ENCODE results near the gene PPFIA2. TPM values are rescaled to one million over a fixed set of nuclear protein-coding genes. Genes with fewer than 3 reads are reported as not detected.
A peak's percentile ranks its signal among the peaks of the same experiment; 100 is the strongest.

The PPFIA2 gene
- total RNA-seq, 4 donors from 2014 or later = 0.37 to 8.9 (median 0.55) TPM; not detected in 1

DNA sequence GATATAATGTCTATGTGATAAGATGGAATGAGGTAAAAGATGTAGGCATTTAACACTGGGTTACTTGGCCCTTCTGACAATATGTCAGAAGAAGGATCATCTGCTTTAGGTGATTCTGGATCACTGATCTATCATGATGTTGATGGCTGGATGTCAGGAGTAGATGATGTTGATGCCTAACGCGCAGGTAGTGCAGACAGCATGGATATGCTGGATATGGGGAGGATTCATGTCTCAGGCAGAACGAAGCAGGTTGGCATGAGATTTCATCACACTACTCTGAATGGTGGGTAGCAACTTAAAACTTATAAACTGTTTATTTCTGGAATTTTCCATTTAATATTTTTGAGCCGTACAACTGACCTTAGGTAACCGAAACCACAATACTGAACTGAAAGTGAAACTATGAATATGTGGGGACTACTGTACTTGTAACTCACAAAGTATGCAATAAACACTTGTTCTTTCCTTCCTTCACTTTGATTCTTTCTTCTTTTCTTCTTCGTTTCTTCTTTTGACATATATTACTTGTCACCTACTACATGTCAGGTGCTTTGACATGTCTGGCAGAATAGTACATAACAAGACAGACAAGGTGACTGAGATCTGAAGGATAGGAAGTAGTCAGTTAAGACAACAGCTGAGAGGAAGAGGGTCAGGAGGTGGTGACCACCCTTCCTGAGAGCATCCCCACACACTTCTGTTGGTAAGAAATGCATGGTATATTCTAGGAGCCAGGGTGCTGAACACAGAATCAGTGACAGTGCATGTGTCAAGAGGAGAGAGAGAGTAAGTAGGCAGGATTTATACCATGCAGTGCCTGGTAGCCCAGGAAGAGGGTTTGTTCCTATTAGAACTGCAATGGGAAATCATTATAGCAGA, 238.8 kb downstream of the PPFIA2 start:
- H3K9me3 ChIP-seq = no peaks in the 10 kb centered on the region
- TF ChIP-seq, protein P1, sequence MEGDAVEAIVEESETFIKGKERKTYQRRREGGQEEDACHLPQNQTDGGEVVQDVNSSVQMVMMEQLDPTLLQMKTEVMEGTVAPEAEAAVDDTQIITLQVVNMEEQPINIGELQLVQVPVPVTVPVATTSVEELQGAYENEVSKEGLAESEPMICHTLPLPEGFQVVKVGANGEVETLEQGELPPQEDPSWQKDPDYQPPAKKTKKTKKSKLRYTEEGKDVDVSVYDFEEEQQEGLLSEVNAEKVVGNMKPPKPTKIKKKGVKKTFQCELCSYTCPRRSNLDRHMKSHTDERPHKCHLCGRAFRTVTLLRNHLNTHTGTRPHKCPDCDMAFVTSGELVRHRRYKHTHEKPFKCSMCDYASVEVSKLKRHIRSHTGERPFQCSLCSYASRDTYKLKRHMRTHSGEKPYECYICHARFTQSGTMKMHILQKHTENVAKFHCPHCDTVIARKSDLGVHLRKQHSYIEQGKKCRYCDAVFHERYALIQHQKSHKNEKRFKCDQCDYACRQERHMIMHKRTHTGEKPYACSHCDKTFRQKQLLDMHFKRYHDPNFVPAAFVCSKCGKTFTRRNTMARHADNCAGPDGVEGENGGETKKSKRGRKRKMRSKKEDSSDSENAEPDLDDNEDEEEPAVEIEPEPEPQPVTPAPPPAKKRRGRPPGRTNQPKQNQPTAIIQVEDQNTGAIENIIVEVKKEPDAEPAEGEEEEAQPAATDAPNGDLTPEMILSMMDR (IDR thresholded peaks at IDR 0.05) = no peak
- TF ChIP-seq EP300 (IDR thresholded peaks at IDR 0.05; ENCODE audit: low read depth) (no peak), POLR2AphosphoS5 (IDR thresholded peaks at IDR 0.05) (no peak), POLR2A (IDR thresholded peaks at IDR 0.05) (no peak)
- intact Hi-C loops (cut with DNase I; ENCODE audit: low total_unique reads) = no loop called here
- 61 to 62% methylated on average over 6 of the region's 6 CpGs for WGBS, 2 donors (ENCODE audit: low coverage in 1 of 2)
- no peak overlapping the region for H3K27ac ChIP-seq
- H3K27me3 ChIP-seq = no peaks in the 10 kb centered on the region
- DNase-seq = no peak
- H3K4me1 ChIP-seq = no peaks in the 10 kb centered on the region
- in situ Hi-C loops (cut with MboI; ENCODE audit: low pct_ligation_motif_present in 1 of 4, low pct_unique_long_range_greater_than_20kb in 1 of 4, low sequenced_read_pairs in 3 of 4) = no loop called here
- peak overlapping the region in 3 of 4 donors; percentile 0 to 33 (median 3) for H3K4me3 ChIP-seq
- H3K36me3 ChIP-seq = no peaks in the 10 kb centered on the region

DNA sequence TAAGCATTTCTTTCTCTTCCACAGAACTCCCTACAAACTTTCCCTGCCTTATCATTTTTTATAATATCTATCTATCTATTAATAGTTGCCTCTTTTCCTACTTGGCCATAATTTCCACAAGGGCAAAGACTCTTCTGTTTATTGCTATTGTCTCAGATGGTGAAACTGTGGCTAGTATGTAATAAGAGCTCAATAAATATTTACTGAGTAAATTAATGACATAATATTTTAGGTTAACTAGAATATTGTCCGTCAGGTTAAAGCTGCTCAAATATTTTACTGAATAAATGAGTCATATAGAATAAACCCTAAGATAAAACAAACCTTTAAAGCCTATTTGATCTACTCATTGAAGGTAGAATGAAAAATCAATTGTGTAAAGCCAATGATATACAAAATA, 240.5 kb downstream of the PPFIA2 start:
- in situ Hi-C loops (cut with MboI; ENCODE audit: low pct_ligation_motif_present in 1 of 4, low pct_unique_long_range_greater_than_20kb in 1 of 4, low sequenced_read_pairs in 3 of 4) (no loop called here), intact Hi-C loops (cut with DNase I; ENCODE audit: low total_unique reads) (no loop called here)
- no peaks in the 10 kb centered on the region for H3K36me3 ChIP-seq
- no peaks in the 10 kb centered on the region for H3K27me3 ChIP-seq
- H3K9me3 ChIP-seq = no peaks in the 10 kb centered on the region
- no peak overlapping the region for H3K4me3 ChIP-seq
- 59 to 60% methylated on average over 1 of the region's 1 CpG for WGBS, 2 donors (ENCODE audit: low coverage in 1 of 2)
- H3K27ac ChIP-seq = no peak overlapping the region
- TF ChIP-seq EP300 (IDR thresholded peaks at IDR 0.05; ENCODE audit: low read depth) (no peak), POLR2A (IDR thresholded peaks at IDR 0.05) (no peak), POLR2AphosphoS5 (IDR thresholded peaks at IDR 0.05) (no peak)
- TF ChIP-seq, protein P1 (IDR thresholded peaks at IDR 0.05) = no peak
- H3K4me1 ChIP-seq = no peaks in the 10 kb centered on the region
- DNase-seq = no peak

DNA sequence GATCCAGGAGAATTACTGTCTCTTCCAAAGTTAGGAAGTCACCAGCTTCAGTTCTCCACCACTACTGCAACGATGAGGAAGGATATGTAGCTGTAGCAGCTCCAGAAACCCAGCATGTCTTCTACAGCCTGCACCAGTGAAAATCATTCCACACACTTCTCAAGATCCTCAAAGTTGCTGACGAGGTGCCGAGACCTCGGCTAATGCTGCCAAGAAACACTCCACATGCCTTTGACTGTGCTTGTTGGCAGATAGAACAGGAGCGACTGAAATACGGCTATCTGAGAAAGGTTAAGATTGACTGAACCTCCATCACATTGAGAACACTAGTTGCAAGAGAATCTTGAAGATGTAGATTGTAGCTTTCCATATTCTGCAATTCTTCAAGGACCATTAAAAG, 241.9 kb downstream of the PPFIA2 start:
- Histone ChIP-seq H3K4me1 (no peaks in the 10 kb centered on the region), H3K27me3 (no peaks in the 10 kb centered on the region), H3K27ac (no peak overlapping the region), H3K4me3 (no peak overlapping the region), H3K9me3 (no peaks in the 10 kb centered on the region), H3K36me3 (no peaks in the 10 kb centered on the region)
- no peak for TF ChIP-seq POLR2AphosphoS5 (IDR thresholded peaks at IDR 0.05)
- no peak for TF ChIP-seq EP300 (IDR thresholded peaks at IDR 0.05; ENCODE audit: low read depth)
- TF ChIP-seq POLR2A (IDR thresholded peaks at IDR 0.05) = no peak
- TF ChIP-seq, protein P1 (IDR thresholded peaks at IDR 0.05) = no peak
- in situ Hi-C loops (cut with MboI; ENCODE audit: low pct_ligation_motif_present in 1 of 4, low pct_unique_long_range_greater_than_20kb in 1 of 4, low sequenced_read_pairs in 3 of 4) (no loop called here), intact Hi-C loops (cut with DNase I; ENCODE audit: low total_unique reads) (no loop called here)
- no peak for DNase-seq
- WGBS, 2 donors (ENCODE audit: low coverage in 1 of 2) = 69 to 89% methylated on average over 5 to 6 of the region's 6 CpGs

DNA sequence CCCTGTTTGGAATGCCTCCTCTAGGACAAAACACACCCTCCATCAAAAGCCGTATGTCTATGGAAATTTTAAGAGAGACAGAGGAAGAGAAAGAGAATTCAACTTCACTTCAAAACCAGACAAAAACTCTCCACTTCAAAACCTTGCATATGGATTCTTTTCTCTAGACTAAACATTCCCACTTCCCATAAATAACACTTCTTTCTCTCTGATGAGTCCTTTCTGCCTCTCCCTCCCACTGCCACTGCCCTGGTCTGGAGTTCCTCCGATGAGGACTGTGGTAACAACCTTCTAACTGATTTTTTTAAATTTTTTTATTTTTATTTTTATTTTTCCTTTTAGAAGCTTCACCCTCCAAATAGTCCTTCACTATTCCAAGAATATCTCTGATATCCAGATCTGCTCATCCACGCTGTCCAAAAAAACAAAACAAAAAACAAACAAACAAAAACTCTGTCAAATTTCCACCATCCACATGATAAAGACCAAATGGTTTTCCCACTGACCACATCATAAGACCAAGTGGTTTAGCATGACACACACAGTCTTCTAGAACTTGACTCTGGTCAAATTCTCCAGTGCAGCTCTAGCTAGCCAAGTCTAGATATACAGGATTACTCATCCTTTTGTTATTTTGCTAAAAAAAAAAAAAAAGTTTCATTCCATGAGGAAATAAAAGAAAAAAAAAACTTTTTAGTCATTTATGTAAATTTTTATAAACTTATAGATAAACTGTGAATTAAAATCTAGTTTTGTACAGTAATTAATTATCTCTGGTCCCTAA, 256.0 kb downstream of the PPFIA2 start:
- Histone ChIP-seq H3K27me3 (no peaks in the 10 kb centered on the region), H3K27ac (no peak overlapping the region), H3K36me3 (no peaks in the 10 kb centered on the region), H3K4me3 (no peak overlapping the region), H3K4me1 (no peaks in the 10 kb centered on the region), H3K9me3 (no peaks in the 10 kb centered on the region)
- in situ Hi-C loops (cut with MboI; ENCODE audit: low pct_ligation_motif_present in 1 of 4, low pct_unique_long_range_greater_than_20kb in 1 of 4, low sequenced_read_pairs in 3 of 4) = no loop called here
- 52 to 58% methylated on average over 3 of the region's 3 CpGs for WGBS, 2 donors (ENCODE audit: low coverage in 1 of 2)
- no peak for DNase-seq
- TF ChIP-seq, protein P1 (IDR thresholded peaks at IDR 0.05) = no peak
- TF ChIP-seq POLR2A (IDR thresholded peaks at IDR 0.05) (no peak), POLR2AphosphoS5 (IDR thresholded peaks at IDR 0.05) (no peak), EP300 (IDR thresholded peaks at IDR 0.05; ENCODE audit: low read depth) (no peak)
- intact Hi-C loops (cut with DNase I; ENCODE audit: low total_unique reads) = no loop called here
